HG03432 (cell line): Measurements from ENCODE around the gene PCDHGA1.

Experiments used
- ATAC-seq: cut with Tn5 transposase; IDR thresholded peaks from one replicate; pipeline ENCODE4 v1.9.1; 2021; ENCODE audit warnings: mild to moderate bottlenecking, moderate library complexity; ENCODE audit not compliant: unreplicated experiment

The PCDHGA1 gene

DNA sequence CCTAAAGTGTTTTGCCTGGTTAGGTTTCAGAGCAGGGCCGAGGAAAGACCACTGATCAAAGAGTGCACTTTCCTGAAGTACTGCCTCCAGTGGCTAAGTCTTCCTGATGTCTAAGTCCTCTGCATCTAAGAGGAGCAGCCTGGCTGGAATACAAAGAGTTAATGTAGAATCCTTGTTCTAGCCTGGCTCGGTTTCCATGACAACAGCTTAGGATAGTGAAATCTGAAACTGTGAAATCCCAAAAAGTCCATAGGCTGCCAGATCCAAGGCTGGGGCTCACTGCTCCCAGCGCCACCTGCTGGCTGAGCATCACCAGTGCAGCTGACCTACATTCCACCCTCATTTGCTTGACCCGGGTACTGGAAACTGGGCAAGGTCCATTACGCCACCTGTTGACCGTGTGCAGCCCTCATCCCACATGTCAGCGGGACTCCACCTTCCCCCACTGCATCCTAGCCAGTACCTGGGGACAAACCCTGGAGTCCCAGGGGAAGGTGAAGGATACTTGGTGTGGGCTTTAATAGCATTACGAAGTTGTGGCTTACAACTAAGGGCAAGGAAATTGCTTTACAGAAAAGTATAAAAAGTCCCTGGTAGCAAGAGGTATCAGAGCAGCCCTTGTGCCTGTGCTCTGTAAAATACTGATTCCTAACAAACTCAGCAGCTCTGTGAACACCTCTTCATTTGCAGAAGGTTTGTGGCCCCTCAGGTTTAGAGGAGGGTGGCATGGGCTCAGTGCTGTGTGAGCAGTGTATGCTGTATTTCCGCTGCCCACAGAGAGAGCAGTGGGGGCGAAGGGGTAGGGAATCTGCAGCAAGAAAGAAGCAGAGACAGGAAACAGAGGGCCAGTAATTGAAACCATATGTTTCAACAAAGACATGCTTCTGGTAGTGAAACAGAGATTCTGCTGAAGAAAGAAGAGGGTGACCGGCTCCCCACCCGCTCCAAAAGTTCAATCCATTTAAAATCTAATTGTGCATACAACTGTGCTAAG lies 194.6 kb downstream of the PCDHGA1 start:
- ATAC-seq, result peak; percentile 74

DNA sequence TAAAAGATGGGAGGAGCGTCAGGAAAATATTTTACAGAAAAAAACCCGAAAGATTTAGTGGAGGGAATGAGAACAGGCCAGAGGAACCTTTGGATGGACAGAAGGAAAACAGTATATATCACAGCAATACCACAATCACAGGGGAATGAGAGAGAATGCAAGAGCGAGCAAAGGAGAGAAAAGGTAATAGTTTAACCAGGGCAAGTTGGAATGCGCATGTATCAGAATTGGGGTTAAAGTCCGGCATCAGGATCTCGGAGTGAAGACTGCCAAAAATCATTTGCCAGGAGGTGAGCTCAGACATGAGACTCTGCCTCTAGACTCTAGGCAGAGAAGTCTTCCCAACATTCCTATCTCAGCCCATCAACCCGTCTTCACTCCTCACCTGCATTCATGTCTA lies 195.3 kb downstream of the PCDHGA1 start:
- ATAC-seq, result no peak

DNA sequence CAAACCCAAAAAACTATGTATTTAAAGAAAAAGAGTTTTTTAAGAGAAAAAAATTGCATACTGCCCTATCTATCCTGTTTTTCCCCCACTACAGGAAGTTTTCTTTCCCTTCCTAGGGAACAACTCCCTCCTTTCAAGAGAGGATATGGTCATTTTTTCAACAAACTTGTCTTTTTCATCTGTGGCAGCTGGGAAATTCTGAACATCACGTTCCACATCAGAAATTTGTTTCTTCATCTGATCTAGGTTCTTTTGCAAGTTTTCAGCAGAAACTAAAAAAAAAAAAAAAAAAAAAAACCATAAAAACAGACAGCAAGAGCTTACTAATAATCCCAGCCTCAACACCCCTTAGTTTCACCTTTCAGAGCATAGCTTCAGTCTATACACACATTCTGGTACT lies 197.1 kb downstream of the PCDHGA1 start:
- ATAC-seq, result no peak

DNA sequence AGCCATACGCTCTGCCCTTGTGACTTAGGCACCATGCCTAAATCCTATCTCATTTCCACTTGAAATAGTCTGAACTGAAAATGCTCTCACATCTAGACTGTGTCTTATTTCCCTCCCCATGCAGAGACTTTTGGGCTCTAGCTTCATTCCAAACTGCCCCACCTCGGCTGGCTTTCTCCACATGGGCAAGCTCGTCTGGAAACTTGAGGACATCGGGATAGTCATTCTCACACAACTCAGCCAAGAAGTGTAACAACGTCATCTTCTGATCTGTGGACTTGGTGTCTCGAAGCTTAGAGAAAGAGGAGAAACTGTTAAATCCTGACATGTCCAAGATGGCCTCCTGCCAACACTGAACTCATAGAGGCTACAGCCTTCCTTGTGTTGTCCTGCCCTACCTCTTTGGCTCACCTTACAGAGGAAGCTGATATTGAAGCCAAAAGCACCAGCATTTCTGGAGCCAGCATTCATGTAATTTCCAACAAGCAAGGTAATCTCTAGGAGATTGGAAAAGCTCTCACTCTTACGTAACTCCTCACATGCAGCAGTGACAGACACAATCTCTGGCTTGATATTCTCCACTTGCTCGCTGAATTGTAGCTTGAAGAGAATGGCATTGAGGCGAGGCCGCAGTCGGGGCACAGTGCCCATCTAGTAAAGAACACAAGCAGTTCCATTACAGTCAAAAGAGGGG lies 198.1 kb downstream of the PCDHGA1 start:
- no peak for ATAC-seq

DNA sequence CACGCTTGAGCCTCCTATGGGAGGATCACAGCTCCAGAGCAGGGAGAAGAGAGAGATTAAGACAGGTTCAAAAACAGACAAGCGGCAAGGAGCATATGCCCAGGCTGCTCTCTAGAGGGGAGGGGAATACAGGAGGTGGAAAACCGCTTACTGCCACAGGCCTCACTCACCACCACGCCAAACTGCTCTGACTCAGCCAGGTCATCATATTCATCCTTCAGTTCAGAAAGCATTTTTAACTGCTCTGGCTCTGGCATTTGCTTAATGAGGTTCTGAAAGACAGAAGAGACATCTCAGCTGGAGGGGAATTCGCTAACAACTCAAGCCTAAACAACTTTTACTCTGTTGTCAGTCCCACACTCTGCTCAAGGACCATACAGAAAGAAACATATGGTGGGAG lies 198.7 kb downstream of the PCDHGA1 start:
- ATAC-seq, result peak; percentile 60

DNA sequence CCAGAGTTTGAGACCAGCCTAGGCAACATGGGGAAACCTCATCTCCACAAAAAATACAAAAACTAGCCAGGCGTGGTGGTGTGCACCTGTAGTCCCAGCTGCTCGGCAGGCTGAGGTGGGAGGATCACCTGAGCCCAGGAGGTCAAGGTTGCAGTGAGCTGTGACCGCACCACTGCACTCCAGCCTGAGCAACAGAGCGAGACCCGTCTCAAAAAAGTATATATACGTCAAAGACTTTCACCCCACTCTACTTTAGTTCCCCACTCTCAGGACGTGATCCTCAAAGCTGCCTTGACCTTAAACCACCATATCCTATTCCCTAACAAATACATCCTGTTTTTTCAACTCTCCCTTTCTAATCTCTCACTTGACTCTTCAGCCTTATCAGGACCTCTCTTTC lies 199.6 kb downstream of the PCDHGA1 start:
- ATAC-seq, result peak; percentile 46

DNA sequence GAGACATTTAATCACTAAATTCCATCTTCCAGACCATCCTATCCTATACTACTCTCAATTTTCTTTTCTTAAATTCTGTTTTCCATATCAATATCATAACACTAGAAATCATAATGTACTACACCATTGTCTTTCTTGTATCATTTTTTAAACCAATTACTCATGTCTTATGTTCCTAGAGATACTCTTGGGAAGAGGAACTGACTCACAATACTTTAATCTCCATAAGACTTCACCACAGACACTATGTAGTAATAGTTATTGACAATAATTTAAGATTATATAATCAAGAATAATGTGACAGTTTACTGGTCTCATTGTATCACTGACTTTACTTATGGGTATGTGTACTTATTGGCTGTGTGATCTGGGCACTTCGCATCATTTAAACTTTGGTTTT lies 202.4 kb downstream of the PCDHGA1 start:
- no peak for ATAC-seq

DNA sequence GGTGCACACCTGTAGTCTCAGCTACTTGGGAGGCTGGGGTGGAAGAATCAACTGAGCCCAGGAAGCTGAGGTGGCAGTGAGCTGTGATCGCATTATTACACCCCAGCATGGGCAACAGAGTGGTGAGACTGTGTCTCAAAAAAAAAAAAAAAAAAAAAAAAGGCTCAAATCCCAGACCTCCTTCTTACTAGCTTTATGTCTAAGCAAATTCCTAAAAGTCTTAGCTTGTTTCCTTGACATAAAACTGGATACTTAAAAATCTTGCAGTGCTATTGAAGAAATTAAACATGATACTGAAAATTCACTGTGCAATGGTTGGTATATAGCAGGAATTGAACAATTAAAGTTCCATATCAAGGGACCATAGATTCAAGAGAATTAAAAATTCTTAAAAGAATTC lies 203.6 kb downstream of the PCDHGA1 start:
- ATAC-seq, result no peak

DNA sequence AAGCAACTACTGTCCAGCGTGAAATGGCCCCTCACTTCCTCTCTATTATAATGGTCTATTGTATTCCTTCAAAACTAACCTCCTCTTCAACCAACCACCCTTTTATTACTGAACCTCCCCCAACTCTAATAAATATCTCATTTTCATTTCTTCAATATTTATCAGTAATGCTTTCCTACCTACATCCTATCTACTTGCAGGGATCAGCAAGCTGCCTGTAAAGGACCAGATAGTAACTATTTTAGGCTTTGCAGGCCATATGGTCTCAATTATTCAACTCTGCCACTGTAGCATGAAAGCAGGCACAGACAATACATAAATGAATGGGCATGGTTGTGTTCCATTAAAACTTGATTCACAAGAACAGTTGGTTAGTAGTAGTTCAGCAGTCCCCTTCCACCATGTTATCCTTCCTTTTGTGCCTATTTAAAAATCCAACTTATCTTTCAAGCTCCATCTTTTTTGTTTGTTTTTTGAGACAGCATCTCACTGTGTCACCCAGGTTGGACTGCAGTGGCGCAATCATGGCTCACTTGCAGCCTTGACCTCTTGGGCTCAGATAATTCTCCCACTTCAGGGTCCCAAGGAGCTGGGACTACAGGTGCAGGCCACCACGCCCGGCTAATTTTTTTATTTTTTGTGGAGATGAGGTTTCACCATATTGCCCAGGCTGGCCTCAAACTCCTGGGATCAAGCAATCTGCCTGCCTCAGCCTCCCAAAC lies 204.3 kb downstream of the PCDHGA1 start:
- ATAC-seq, result no peak

DNA sequence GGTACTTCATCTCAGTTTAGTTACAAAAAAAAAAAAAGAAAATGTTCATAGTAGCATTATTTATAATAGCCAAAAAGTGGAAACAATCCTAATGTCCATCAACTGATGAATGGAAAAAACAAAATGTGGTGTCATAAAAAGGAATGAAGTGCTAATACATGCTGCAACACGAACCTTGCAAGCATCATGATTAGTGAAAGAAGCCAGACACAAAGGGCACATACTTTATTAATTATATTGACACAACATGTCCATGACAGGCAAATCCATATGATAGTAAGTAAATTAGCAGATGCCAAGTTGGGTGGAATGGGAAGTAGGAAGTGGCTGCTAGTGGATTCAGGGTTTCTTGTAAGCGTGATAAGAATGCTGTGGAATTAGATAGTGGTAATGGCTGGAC lies 212.7 kb downstream of the PCDHGA1 start:
- ATAC-seq, result no peak

DNA sequence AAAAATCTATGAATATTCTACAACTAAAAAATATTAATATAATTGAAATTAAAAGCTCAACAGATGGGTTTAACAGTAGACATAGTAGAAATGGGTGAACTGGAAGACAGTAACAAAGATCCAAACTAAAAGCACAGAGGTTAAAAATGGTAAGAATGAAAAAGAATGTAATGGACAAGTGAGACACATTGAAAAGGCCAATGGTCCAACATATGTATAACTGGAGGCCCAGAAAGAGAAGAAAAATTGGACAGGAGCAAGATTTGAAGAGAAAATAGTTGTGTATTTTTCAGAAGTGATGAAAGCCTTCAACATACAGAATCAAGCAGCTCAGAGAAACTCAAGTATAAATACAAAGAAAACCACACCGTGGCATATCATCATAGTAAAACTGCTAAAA lies 217.2 kb downstream of the PCDHGA1 start:
- ATAC-seq, result no peak

DNA sequence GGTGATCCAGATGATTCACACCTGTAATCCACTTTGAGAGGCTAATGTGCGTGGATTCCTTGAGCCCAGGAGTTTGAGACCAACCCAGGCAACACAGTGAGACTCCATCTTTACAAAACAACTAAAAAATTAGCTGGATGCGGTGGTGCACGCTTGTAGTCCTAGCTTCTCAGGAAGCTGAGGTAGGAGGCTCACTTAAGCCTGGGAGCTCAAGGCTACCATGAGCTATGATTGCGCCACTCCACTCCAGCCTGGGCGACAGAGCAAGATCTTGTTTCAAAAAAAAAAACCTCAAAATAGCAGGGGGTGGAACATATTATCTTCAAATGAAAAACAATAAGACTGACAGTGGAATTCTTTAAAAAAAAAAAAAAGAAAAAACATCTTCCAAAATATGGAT lies 217.6 kb downstream of the PCDHGA1 start:
- ATAC-seq, result no peak

DNA sequence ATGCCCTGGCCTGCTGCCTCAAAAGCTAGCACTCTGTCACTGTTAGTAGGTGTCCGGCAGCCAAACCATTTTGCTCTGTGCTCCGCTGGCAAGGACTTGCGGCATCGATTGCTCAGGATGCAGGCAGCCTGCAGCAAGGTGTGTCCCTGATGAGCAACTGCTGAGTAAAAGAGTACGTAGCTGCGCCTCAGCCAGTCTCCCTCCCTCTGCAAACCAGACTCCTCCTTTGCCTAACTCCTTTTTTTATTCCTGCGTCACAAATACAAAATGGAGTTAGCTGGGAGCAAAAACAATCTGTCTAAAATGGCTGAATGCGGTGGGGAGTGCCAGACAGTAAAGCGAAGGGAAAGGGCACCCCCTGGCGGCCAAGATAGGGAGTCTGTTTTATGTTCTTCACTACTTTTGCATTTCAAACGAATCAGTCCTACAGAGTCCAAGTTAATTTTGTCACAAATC lies 227.4 kb downstream of the PCDHGA1 start:
- peak; percentile 77 for ATAC-seq

DNA sequence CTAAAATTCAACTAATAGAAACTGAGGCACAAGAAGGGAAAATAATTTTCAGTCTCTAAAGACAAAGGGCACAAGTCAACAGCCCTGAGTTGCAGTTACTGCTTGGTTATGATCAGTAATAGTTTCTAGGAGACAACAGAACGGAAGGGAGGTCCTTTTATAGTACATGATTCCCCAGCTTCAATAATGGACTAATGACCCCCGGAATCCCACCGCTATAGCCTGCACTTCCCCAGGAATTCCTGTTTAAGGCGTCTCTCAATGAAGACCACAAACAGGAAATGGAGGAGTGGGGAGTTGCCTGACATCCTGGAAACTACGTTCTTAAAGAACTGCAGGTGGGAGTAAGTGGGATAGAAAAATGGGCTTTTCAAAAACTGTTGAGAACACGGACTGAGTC lies 227.8 kb downstream of the PCDHGA1 start:
- no peak for ATAC-seq

DNA sequence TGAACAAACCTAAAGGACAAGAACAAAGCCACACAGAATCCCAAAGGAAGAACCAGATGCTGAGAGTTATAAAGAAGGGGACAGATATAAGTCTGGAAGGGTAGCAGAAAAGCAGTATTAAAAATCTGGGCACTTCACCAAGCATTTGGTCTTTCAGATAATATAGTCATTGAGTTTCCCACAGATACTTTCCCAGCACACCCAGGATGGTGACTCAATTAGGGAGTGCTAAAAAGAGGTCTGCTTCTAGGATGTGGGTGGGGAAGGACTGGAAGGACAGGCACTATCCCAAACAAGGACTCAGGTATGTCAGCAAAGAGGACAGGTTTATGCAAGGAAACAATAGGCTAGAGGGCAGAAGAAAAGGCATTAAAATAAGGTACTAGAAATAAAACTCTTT lies 229.1 kb downstream of the PCDHGA1 start:
- ATAC-seq, result no peak

DNA sequence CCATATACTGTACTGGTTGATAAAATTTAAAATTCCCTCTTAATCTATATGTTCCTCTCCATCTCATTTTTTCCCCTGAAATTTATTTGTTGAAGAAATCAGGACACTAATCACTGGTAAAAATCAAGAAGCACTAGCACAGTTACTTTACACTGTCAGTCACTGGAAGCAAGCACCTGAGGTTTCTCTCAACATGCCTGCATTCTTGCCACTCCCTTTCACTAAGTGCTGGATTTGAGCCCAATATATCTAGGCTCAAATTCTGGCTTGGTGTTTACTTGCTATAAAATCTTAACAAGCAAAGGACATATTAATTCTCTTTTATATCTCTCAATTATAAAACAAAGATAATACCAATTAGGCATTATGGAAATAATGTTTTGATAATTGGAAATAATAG lies 229.8 kb downstream of the PCDHGA1 start:
- ATAC-seq, result no peak

DNA sequence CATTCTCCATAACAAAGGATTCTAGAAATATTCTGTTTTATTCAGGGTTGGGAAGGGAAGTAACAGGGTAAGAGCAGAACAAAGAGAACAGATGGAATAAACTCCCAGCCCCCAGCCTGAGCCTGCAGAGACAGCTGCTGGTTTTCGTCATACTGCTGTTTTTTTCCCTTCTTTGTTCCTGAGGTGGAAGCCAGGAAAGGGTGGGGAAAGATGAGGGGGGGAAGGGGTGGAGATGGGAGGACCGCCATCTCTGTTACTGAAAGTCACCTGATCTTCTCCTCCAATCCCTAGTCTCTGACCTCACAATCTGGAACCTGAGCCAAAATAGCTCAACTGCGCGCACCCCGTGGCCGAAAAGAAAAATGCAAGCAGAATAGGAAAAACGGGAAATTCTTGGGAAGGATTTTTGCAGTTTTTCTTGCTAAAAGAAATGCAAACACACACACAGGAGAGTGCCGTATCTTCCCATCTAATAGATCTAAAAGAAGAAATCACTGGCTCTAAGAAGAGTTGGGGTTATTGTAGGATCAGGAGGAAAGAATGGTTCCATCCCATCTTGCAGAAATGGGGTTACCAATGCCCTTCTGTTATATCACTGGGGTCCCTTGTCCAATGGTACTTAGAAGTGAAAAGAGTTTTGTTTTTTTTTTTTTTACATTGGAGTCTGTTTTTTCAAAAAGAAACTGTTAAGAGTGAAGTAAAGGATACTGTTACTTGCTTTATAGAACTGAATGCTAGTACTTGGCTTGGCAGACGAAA lies 230.6 kb downstream of the PCDHGA1 start:
- ATAC-seq, result peak; percentile 45
